ENCODE results near the gene GNAQ.

DNA sequence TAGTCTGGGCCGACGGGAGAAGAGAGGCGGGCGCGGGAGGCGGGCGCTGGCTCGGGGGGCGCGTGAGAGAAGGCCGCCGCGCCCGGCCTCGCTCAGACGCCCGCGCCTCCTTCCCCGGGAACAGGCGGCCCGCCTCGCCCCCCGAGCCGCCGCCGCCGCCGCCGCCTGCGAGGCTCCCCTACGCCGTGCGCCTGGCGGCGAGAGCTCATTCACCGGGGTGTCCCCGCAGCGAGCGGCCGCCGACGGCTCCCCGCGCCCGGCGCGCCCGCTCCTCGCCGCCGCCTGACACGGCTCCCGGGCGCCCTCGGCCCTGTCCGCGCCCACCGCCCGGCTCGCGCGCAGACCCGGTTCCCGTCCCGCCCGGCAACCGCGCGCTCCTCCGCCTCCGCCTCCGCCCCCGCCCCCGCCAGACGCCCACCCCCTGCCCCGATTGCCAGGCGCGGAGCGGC lies at the start of gene GNAQ:
- TF ChIP-seq, protein P1, sequence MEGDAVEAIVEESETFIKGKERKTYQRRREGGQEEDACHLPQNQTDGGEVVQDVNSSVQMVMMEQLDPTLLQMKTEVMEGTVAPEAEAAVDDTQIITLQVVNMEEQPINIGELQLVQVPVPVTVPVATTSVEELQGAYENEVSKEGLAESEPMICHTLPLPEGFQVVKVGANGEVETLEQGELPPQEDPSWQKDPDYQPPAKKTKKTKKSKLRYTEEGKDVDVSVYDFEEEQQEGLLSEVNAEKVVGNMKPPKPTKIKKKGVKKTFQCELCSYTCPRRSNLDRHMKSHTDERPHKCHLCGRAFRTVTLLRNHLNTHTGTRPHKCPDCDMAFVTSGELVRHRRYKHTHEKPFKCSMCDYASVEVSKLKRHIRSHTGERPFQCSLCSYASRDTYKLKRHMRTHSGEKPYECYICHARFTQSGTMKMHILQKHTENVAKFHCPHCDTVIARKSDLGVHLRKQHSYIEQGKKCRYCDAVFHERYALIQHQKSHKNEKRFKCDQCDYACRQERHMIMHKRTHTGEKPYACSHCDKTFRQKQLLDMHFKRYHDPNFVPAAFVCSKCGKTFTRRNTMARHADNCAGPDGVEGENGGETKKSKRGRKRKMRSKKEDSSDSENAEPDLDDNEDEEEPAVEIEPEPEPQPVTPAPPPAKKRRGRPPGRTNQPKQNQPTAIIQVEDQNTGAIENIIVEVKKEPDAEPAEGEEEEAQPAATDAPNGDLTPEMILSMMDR (IDR thresholded peaks at IDR 0.05): no peak
- TF ChIP-seq POLR2A (IDR thresholded peaks at IDR 0.05): no peak

All from testis (tissue), 2 donors.